HG03439 (cell line): ENCODE measurements around the gene BCAS3.
"Not testable (repeated sequence)": the region's sequence is repeated elsewhere in the genome, so short reads cannot be mapped to it uniquely, and the experiment has no call there.

Source experiments
- ATAC-seq: cut with Tn5 transposase; IDR thresholded peaks from one replicate; pipeline ENCODE4 v1.9.1; 2021; ENCODE audit warnings: mild to moderate bottlenecking, moderate library complexity; ENCODE audit not compliant: unreplicated experiment

BCAS3 gene

GRCh38 chr17:60743799-60744198, 66.1 kb downstream of the BCAS3 start:
- ATAC-seq: no peak

- no peak for ATAC-seq
Observed at GRCh38 chr17:60744355-60744966, 66.8 kb downstream of the BCAS3 start.

GRCh38 chr17:60745544-60745943, 67.9 kb downstream of the BCAS3 start:
- no peak for ATAC-seq

GRCh38 chr17:60747069-60747808, 69.6 kb downstream of the BCAS3 start:
- no peak for ATAC-seq

- ATAC-seq: no peak
Observed at GRCh38 chr17:60748204-60748603, 70.6 kb downstream of the BCAS3 start.

- ATAC-seq: no peak
Observed at GRCh38 chr17:60749050-60749449, 71.4 kb downstream of the BCAS3 start.

GRCh38 chr17:60749708-60750107, 72.1 kb downstream of the BCAS3 start:
- ATAC-seq: no peak

GRCh38 chr17:60750640-60751039, 73.0 kb downstream of the BCAS3 start:
- ATAC-seq: no peak

GRCh38 chr17:60751884-60752283, 74.2 kb downstream of the BCAS3 start:
- no peak for ATAC-seq

GRCh38 chr17:60752873-60753577, 75.4 kb downstream of the BCAS3 start:
- ATAC-seq: no peak

- no peak for ATAC-seq
Observed at GRCh38 chr17:60754057-60754604, 76.5 kb downstream of the BCAS3 start.

GRCh38 chr17:60756798-60757197, 79.1 kb downstream of the BCAS3 start:
- not testable (repeated sequence) for ATAC-seq

- ATAC-seq: no peak
Observed at GRCh38 chr17:60757437-60757836, 79.8 kb downstream of the BCAS3 start.

GRCh38 chr17:60759756-60760155, 82.1 kb downstream of the BCAS3 start:
- no peak for ATAC-seq

GRCh38 chr17:60761301-60761700, 83.7 kb downstream of the BCAS3 start:
- ATAC-seq: not testable (repeated sequence)

GRCh38 chr17:60766778-60767190, 89.1 kb downstream of the BCAS3 start:
- no peak for ATAC-seq

- no peak for ATAC-seq
Observed at GRCh38 chr17:60767744-60768308, 90.2 kb downstream of the BCAS3 start.

- no peak for ATAC-seq
Observed at GRCh38 chr17:60769327-60769726, 91.7 kb downstream of the BCAS3 start.

GRCh38 chr17:60770946-60771422, 93.3 kb downstream of the BCAS3 start:
- ATAC-seq: no peak

GRCh38 chr17:60771621-60772020, 94.0 kb downstream of the BCAS3 start:
- not testable (repeated sequence) for ATAC-seq

GRCh38 chr17:60773552-60773951, 95.9 kb downstream of the BCAS3 start:
- ATAC-seq: no peak
